ENCODE results near the gene GPR63. TPM values are rescaled to one million over a fixed set of nuclear protein-coding genes. Genes with fewer than 3 reads are reported as not detected.

GPR63 gene
- total and polyA plus RNA-seq, 2 donors (not counting 1 experiment from before 2014, with no cell fraction given): 0.01 to 0.12 TPM

DNA sequence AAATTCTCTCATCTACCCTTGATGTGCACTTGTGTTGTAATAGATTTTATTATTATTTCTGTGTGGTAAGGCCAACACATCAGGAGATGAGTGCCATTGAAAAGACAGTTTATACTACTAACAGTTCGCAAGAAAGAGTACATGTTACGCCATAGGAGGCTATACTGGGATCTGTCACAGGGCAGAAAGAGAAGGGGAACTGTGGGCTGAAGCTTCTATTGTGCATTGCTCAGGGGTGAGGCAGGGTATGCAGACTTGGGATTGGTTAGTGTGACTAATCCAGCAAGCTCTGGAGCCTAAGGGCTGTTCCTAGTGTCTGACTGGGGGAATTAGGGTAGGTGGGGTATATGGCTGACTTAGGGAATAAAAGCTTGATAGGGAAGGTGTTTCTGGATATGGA lies 50.9 kb downstream of the GPR63 start:
- Histone ChIP-seq H2AFZ (ENCODE audit: insufficient read depth, low read depth, low read length, poor library complexity, severe bottlenecking) (no peak overlapping the region), H3K79me2 (ENCODE audit: control insufficient read depth, insufficient read depth, low read length) (no peaks in the 10 kb centered on the region), H3K9ac (ENCODE audit: low read length) (no peak overlapping the region), H3K27ac (ENCODE audit: low read length in 2 of 2) (no peak overlapping the region), H3K27me3 (replicated peaks in 1 of 4; ENCODE audit: control extremely low read depth in 1 of 4, control insufficient read depth in 3 of 4, insufficient read depth in 4 of 4, low read length in 3 of 4) (no peaks in the 10 kb centered on the region), H3K4me2 (replicated peaks; ENCODE audit: low read depth, low read length, poor library complexity, severe bottlenecking) (no peak overlapping the region), H4K20me1 (ENCODE audit: control insufficient read depth, insufficient read depth, low read length, poor library complexity, severe bottlenecking) (no peaks in the 10 kb centered on the region), H3K36me3 (replicated peaks in 1 of 2; ENCODE audit: control extremely low read depth in 1 of 2, control insufficient read depth in 1 of 2, extremely low read depth in 1 of 2, insufficient read depth in 2 of 2, low read length in 1 of 2) (no peaks in the 10 kb centered on the region), H3K4me1 (ENCODE audit: control insufficient read depth in 2 of 2, insufficient read depth in 2 of 2, low read length in 2 of 2) (no peaks in the 10 kb centered on the region), H3K9me3 (ENCODE audit: control extremely low read depth in 1 of 3, control insufficient read depth in 2 of 3, insufficient read depth in 1 of 3, low read length in 2 of 3) (no peaks in the 10 kb centered on the region), H3K4me3 (ENCODE audit: control extremely low read depth in 1 of 5, extremely low read depth in 1 of 5, insufficient read depth in 1 of 5, low read depth in 2 of 5, low read length in 4 of 5) (no peak overlapping the region)
- ChIA-PET CTCF (no interaction called here), POLR2A (no interaction called here)
- WGBS (ENCODE audit: insufficient coverage): 100% methylated on average over 1 of the region's 2 CpGs
- Mint-ChIP-seq H3K4me3 (no peak overlapping the region), H3K27me3 (peaks cover 2% of the 10 kb centered on the region), H3K9me3 (ENCODE audit: insufficient read depth) (no peaks in the 10 kb centered on the region), H3K27ac (no peak overlapping the region), H3K4me1 (no peaks in the 10 kb centered on the region)
- ATAC-seq (ENCODE audit: low read depth): no peak
- TF ChIP-seq, protein P1, sequence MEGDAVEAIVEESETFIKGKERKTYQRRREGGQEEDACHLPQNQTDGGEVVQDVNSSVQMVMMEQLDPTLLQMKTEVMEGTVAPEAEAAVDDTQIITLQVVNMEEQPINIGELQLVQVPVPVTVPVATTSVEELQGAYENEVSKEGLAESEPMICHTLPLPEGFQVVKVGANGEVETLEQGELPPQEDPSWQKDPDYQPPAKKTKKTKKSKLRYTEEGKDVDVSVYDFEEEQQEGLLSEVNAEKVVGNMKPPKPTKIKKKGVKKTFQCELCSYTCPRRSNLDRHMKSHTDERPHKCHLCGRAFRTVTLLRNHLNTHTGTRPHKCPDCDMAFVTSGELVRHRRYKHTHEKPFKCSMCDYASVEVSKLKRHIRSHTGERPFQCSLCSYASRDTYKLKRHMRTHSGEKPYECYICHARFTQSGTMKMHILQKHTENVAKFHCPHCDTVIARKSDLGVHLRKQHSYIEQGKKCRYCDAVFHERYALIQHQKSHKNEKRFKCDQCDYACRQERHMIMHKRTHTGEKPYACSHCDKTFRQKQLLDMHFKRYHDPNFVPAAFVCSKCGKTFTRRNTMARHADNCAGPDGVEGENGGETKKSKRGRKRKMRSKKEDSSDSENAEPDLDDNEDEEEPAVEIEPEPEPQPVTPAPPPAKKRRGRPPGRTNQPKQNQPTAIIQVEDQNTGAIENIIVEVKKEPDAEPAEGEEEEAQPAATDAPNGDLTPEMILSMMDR (IDR thresholded peaks at IDR 0.05): no peak
- TF ChIP-seq EZH2 (IDR thresholded peaks at IDR 0.05; ENCODE audit: borderline replicate concordance, insufficient read depth, low read depth, low read length, poor library complexity, severe bottlenecking): no peak
- intact Hi-C loops (cut with micrococcal nuclease): no loop called here
- DNase-seq: no peak

DNA sequence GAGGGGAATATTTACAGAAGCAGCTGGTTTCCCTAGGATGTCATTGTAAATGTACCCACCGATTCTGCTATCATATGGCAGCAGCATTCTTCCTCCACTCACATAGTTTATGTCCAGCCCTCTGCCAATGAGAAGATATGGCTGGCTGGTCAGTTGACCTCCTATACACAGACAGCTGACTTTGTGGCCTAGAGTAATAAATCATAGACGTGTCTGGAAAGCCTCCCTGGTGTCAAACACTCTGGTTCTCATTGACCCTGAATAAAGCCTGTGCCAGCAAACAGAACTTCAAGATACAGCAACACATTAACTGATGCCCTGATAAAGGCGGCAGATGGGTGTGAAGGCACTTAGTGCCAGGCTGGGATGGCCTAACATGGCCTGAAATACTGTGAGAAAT lies 52.6 kb downstream of the GPR63 start:
- H3K4me1 ChIP-seq (ENCODE audit: control insufficient read depth in 2 of 2, insufficient read depth in 2 of 2, low read length in 2 of 2): no peaks in the 10 kb centered on the region
- DNase-seq (no peak), ATAC-seq (ENCODE audit: low read depth) (no peak)
- H3K9me3 ChIP-seq (ENCODE audit: control extremely low read depth in 1 of 3, control insufficient read depth in 2 of 3, insufficient read depth in 1 of 3, low read length in 2 of 3): no peaks in the 10 kb centered on the region
- H3K27me3 Mint-ChIP-seq: peaks cover 3% of the 10 kb centered on the region
- TF ChIP-seq, protein P1 (IDR thresholded peaks at IDR 0.05): no peak
- no peaks in the 10 kb centered on the region for H3K4me1 Mint-ChIP-seq
- no peaks in the 10 kb centered on the region for H3K36me3 ChIP-seq (replicated peaks in 1 of 2; ENCODE audit: control extremely low read depth in 1 of 2, control insufficient read depth in 1 of 2, extremely low read depth in 1 of 2, insufficient read depth in 2 of 2, low read length in 1 of 2)
- H3K79me2 ChIP-seq (ENCODE audit: control insufficient read depth, insufficient read depth, low read length): no peaks in the 10 kb centered on the region
- no peak overlapping the region for H3K9ac ChIP-seq (ENCODE audit: low read length)
- H3K27ac Mint-ChIP-seq: no peak overlapping the region
- intact Hi-C loops (cut with micrococcal nuclease): no loop called here
- POLR2A ChIA-PET: no interaction called here
- no peaks in the 10 kb centered on the region for H3K27me3 ChIP-seq (replicated peaks in 1 of 4; ENCODE audit: control extremely low read depth in 1 of 4, control insufficient read depth in 3 of 4, insufficient read depth in 4 of 4, low read length in 3 of 4)
- no peaks in the 10 kb centered on the region for H4K20me1 ChIP-seq (ENCODE audit: control insufficient read depth, insufficient read depth, low read length, poor library complexity, severe bottlenecking)
- WGBS (ENCODE audit: insufficient coverage): no CpG with 5 or more reads among the region's 3 CpGs
- no peak overlapping the region for H2AFZ ChIP-seq (ENCODE audit: insufficient read depth, low read depth, low read length, poor library complexity, severe bottlenecking)
- no peaks in the 10 kb centered on the region for H3K9me3 Mint-ChIP-seq (ENCODE audit: insufficient read depth)
- CTCF ChIA-PET: no interaction called here
- H3K4me3 ChIP-seq (ENCODE audit: control extremely low read depth in 1 of 5, extremely low read depth in 1 of 5, insufficient read depth in 1 of 5, low read depth in 2 of 5, low read length in 4 of 5): no peak overlapping the region
- H3K4me2 ChIP-seq (replicated peaks; ENCODE audit: low read depth, low read length, poor library complexity, severe bottlenecking): no peak overlapping the region
- H3K27ac ChIP-seq (ENCODE audit: low read length in 2 of 2): no peak overlapping the region
- H3K4me3 Mint-ChIP-seq: no peak overlapping the region

Data from B cell (primary cell).